ENCODE data around the gene HOXA11. TPM values are rescaled to one million over a fixed set of nuclear protein-coding genes. Genes with fewer than 3 reads are reported as not detected.

Gene HOXA11
- total and polyA plus RNA-seq, 10 of the 15 experiments (the other 5 are each of a cell fraction or from before 2014, with no cell fraction given) = not detected

DNA sequence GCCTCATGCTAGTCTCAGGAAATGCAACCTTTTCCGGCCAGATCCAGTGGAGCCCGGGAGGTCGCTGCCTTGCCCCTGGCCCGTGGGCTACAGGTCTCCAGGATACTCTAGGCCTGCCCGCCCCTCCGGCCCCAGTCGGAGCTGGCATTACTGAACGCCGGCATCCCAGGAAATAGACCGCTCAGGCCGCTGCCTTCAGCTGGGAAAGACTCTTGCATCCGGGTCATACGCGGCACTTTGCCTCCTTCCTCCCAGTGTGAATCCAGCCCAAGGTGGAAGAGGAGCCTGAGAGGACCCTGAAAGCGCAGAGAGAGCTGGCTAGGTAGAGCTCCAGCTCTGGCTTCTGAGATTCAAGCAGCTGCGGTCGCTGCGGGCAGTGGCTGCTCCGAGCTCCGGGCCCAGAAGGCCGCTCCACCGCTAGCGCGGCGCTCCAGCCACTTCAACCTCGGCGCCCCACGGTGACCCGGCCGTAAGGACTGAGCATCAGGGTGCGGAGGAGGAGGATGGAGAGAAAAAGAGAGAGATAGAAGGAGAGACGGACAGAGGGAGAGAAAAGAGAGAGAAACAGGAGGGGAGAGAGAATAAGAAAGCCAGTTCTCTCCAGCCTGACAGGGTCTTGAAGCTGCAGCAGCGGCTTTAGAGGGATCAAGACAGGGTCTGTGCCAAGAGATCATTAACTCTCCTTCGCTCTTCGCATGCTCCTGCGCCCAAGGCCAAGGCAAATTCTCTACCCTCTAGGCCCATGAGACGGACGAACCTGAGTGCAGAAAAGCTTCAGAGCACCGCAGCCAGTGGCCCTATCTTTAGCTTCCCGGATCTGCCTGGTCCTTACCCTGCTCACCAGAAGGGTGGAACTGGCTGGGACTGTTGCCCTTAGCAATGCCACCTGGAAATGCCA, 9.2 kb downstream of the HOXA11 start (continued):
- TF ChIP-seq, protein P1, sequence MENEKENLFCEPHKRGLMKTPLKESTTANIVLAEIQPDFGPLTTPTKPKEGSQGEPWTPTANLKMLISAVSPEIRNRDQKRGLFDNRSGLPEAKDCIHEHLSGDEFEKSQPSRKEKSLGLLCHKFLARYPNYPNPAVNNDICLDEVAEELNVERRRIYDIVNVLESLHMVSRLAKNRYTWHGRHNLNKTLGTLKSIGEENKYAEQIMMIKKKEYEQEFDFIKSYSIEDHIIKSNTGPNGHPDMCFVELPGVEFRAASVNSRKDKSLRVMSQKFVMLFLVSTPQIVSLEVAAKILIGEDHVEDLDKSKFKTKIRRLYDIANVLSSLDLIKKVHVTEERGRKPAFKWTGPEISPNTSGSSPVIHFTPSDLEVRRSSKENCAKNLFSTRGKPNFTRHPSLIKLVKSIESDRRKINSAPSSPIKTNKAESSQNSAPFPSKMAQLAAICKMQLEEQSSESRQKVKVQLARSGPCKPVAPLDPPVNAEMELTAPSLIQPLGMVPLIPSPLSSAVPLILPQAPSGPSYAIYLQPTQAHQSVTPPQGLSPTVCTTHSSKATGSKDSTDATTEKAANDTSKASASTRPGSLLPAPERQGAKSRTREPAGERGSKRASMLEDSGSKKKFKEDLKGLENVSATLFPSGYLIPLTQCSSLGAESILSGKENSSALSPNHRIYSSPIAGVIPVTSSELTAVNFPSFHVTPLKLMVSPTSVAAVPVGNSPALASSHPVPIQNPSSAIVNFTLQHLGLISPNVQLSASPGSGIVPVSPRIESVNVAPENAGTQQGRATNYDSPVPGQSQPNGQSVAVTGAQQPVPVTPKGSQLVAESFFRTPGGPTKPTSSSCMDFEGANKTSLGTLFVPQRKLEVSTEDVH (IDR thresholded peaks at IDR 0.05; ENCODE audit: low read depth, partially characterized antibody) = no peak
- TF ChIP-seq, protein P2, sequence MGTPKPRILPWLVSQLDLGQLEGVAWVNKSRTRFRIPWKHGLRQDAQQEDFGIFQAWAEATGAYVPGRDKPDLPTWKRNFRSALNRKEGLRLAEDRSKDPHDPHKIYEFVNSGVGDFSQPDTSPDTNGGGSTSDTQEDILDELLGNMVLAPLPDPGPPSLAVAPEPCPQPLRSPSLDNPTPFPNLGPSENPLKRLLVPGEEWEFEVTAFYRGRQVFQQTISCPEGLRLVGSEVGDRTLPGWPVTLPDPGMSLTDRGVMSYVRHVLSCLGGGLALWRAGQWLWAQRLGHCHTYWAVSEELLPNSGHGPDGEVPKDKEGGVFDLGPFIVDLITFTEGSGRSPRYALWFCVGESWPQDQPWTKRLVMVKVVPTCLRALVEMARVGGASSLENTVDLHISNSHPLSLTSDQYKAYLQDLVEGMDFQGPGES (IDR thresholded peaks at IDR 0.05) = no peak
- TF ChIP-seq CREB1 (IDR thresholded peaks at IDR 0.05; ENCODE audit: low read depth) (no peak), TCF12 (IDR thresholded peaks at IDR 0.05; ENCODE audit: low read depth, low read length) (no peak), ZNF217 (IDR thresholded peaks at IDR 0.05) (no peak)

DNA sequence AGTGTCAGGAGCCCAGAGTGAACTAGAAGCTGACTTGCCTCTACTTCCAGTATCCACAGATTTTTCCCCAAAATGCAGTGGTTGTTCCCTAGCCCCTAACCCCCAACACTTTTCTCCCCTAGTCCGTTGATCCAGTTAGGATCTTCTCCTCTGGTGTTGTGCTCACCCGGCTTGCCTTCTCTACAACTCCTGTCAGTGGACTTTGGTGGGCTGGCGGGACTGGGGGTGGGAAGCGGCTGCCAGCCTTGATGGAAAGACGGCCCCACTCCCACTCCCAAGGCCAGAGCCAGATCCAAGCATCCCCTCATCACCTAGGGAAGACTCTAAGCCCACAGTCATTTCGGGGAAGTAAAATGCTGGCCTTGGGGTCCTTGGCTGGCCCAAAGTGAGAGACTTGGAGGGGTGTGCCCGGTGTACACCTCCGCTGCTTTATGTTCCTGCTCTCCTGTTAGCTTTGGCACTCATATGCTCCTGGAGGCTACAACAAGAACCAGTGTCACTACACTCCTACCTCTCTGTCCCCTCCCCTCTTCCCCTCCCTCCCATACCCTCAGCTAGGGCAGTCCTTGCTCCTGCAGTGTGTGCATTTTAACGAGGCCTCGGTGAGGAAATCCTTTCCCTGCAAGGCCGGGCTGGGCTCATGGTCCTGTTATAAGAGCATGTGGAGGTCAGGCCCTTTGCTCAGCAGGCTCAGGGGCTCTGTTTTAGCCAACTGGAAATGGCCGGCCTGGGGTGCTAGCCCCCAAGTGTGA, 10.0 kb downstream of the HOXA11 start:
- no peak for ATAC-seq
- intact Hi-C loops (cut with micrococcal nuclease; ENCODE audit: unreplicated experiment) (no loop called here), in situ Hi-C loops (cut with MboI) (loop anchor here (25.0 kb wide), 1 partner anchor 1088 kb away; no protein-coding TSS in a partner anchor)
- ChIA-PET CTCF (no interaction called here), POLR2A (no interaction called here), SMC1A (ENCODE audit: uncharacterized antibody, unreplicated experiment) (no interaction called here), RAD21 (ENCODE audit: unreplicated experiment) (no interaction called here)
- Histone ChIP-seq H3K9ac (ENCODE audit: control insufficient read depth, insufficient read depth, low read length) (no peak overlapping the region), H3K79me2 (ENCODE audit: control insufficient read depth, insufficient read depth, low read length) (no peaks in the 10 kb centered on the region), H3K27me3 (replicated peaks in 1 of 2; ENCODE audit: control insufficient read depth in 2 of 2, insufficient read depth in 2 of 2, low read length in 1 of 2) (peaks cover 15 to 23% of the 10 kb centered on the region in 2 experiments), H3K27ac (ENCODE audit: control insufficient read depth, insufficient read depth) (no peak overlapping the region), H3K4me3 (no peak overlapping the region), H3K4me1 (ENCODE audit: control insufficient read depth, insufficient read depth, low read length) (no peaks in the 10 kb centered on the region), H3K9me3 (replicated peaks; ENCODE audit: control insufficient read depth, insufficient read depth, low read length) (no peaks in the 10 kb centered on the region; the same call in 2 of the 3 replicates), H3K36me3 (ENCODE audit: control insufficient read depth in 2 of 2, insufficient read depth in 2 of 2, low read length in 1 of 2) (no peaks in the 10 kb centered on the region), H3K4me2 (ENCODE audit: control insufficient read depth, insufficient read depth) (no peak overlapping the region), H4K20me1 (ENCODE audit: control insufficient read depth, insufficient read depth) (no peaks in the 10 kb centered on the region), H2AFZ (ENCODE audit: control insufficient read depth, low read depth, low read length) (no peak overlapping the region)
- WGBS (ENCODE audit: insufficient coverage, insufficient replicate concordance, low lambda C conversion rate, missing lambda C conversion rate) = 64% methylated on average over 12 of the region's 12 CpGs
- no peak for FAIRE-seq
- BruUV-seq (replicated peaks) = no TSS peak
- no peak for DNase-seq (ENCODE audit: low read depth, low spot score)
- TF ChIP-seq, protein P3, sequence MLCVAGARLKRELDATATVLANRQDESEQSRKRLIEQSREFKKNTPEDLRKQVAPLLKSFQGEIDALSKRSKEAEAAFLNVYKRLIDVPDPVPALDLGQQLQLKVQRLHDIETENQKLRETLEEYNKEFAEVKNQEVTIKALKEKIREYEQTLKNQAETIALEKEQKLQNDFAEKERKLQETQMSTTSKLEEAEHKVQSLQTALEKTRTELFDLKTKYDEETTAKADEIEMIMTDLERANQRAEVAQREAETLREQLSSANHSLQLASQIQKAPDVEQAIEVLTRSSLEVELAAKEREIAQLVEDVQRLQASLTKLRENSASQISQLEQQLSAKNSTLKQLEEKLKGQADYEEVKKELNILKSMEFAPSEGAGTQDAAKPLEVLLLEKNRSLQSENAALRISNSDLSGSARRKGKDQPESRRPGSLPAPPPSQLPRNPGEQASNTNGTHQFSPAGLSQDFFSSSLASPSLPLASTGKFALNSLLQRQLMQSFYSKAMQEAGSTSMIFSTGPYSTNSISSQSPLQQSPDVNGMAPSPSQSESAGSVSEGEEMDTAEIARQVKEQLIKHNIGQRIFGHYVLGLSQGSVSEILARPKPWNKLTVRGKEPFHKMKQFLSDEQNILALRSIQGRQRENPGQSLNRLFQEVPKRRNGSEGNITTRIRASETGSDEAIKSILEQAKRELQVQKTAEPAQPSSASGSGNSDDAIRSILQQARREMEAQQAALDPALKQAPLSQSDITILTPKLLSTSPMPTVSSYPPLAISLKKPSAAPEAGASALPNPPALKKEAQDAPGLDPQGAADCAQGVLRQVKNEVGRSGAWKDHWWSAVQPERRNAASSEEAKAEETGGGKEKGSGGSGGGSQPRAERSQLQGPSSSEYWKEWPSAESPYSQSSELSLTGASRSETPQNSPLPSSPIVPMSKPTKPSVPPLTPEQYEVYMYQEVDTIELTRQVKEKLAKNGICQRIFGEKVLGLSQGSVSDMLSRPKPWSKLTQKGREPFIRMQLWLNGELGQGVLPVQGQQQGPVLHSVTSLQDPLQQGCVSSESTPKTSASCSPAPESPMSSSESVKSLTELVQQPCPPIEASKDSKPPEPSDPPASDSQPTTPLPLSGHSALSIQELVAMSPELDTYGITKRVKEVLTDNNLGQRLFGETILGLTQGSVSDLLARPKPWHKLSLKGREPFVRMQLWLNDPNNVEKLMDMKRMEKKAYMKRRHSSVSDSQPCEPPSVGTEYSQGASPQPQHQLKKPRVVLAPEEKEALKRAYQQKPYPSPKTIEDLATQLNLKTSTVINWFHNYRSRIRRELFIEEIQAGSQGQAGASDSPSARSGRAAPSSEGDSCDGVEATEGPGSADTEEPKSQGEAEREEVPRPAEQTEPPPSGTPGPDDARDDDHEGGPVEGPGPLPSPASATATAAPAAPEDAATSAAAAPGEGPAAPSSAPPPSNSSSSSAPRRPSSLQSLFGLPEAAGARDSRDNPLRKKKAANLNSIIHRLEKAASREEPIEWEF (IDR thresholded peaks at IDR 0.05; ENCODE audit: insufficient replicate concordance, low read depth, low read length) = no peak
- TF ChIP-seq MYC (IDR thresholded peaks at IDR 0.05; ENCODE audit: insufficient read depth, insufficient read length, insufficient replicate concordance, low read length, severe bottlenecking) (no peak), SIX5 (IDR thresholded peaks at IDR 0.05; ENCODE audit: low read depth, low read length, severe bottlenecking) (no peak)
